ENCODE measurements around the gene TF.

DNA sequence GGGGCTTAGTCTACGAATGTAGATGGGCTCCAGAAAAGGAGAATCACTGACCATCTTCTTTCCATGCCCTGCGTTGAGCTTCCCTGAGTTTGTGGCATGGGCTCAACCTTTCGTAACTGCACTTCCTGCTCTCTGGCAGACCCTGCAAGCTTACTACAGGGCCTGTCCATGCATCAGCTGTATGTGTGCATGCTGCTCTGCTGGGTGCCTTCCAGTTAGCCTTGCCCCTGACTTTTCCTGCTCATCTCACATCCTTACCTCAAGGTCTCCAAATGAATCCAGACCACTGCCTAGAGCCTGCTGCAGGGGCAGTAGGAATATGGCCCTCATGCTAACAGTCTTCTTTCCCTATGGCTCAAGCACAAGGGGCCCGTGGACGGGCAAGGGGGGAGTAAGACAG, 2.0 kb upstream of the TF start:
- TF ChIP-seq CTCF (conservative IDR thresholded peaks at IDR 0.05 in 1 of 2, IDR thresholded peaks at IDR 0.05 in 1 of 2; ENCODE audit: extremely low read depth in 1 of 2, insufficient read depth in 1 of 2, low read depth in 1 of 2, low read length in 2 of 2) (no peak), EZH2 (IDR thresholded peaks at IDR 0.05; ENCODE audit: borderline replicate concordance, low read length) (no peak)
